ENCODE results near the gene EFNA4.

DNA sequence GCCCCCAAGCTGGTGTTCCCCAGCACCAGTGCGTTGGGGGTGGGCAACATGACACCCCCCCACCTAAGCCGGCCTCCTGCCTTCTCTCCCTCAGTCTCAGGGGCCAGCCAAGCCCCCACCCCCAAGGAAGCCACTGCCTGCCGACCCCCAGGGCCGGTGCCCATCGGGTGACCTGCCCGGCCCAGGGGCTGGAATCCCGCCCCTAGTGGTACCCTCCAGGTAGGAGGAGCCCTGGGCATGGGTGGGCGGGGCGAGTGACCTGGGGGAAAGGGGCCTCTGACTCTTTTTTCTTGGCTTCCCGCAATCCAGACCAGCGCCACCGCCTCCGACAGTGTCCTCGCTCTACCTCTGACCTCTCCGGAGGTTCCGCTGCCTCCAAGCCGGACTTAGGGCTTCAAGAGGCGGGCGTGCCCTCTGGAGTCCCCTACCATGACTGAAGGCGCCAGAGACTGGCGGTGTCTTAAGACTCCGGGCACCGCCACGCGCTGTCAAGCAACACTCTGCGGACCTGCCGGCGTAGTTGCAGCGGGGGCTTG lies 1.3 kb upstream of the EFNA4 start:
- no peak for TF ChIP-seq ZMAT4 (CRISPR knock-in tag; IDR thresholded peaks at IDR 0.05)
- TF ChIP-seq CTCF (IDR thresholded peaks at IDR 0.05) = no peak; the same call in none of the 2 replicates
- TF ChIP-seq, protein P1, sequence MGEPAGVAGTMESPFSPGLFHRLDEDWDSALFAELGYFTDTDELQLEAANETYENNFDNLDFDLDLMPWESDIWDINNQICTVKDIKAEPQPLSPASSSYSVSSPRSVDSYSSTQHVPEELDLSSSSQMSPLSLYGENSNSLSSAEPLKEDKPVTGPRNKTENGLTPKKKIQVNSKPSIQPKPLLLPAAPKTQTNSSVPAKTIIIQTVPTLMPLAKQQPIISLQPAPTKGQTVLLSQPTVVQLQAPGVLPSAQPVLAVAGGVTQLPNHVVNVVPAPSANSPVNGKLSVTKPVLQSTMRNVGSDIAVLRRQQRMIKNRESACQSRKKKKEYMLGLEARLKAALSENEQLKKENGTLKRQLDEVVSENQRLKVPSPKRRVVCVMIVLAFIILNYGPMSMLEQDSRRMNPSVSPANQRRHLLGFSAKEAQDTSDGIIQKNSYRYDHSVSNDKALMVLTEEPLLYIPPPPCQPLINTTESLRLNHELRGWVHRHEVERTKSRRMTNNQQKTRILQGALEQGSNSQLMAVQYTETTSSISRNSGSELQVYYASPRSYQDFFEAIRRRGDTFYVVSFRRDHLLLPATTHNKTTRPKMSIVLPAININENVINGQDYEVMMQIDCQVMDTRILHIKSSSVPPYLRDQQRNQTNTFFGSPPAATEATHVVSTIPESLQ (CRISPR knock-in tag; IDR thresholded peaks at IDR 0.05) = no peak
- TF ChIP-seq ZNF317 (CRISPR knock-in tag; IDR thresholded peaks at IDR 0.05; ENCODE audit: borderline replicate concordance, low read depth) = no peak
- TF ChIP-seq MAX (CRISPR knock-in tag; IDR thresholded peaks at IDR 0.05) = no peak
- no peak for TF ChIP-seq NFE2L1 (CRISPR knock-in tag; IDR thresholded peaks at IDR 0.05)
- no peak for TF ChIP-seq ZNF263 (CRISPR knock-in tag; IDR thresholded peaks at IDR 0.05; ENCODE audit: low read depth)
- TF ChIP-seq JUN (CRISPR knock-in tag; IDR thresholded peaks at IDR 0.05) = no peak
- TF ChIP-seq PREB (CRISPR knock-in tag; IDR thresholded peaks at IDR 0.05; ENCODE audit: borderline replicate concordance) = no peak
- TF ChIP-seq, protein P2, sequence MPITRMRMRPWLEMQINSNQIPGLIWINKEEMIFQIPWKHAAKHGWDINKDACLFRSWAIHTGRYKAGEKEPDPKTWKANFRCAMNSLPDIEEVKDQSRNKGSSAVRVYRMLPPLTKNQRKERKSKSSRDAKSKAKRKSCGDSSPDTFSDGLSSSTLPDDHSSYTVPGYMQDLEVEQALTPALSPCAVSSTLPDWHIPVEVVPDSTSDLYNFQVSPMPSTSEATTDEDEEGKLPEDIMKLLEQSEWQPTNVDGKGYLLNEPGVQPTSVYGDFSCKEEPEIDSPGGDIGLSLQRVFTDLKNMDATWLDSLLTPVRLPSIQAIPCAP (CRISPR knock-in tag; IDR thresholded peaks at IDR 0.05) = no peak
- no peak for TF ChIP-seq E2F5 (CRISPR knock-in tag; IDR thresholded peaks at IDR 0.05)

All from WTC11 (cell line).